HFF-Myc (cell line): ENCODE measurements around the gene FLOT2.

ENCODE experiments used
- DNase-seq: peaks from one replicate; pipeline ENCODE4 v3.0.0-alpha.2; 2011; ENCODE audit warnings: low read depth; ENCODE audit errors: extremely low read depth
- H3K4me3 ChIP-seq: replicated peaks from 2 replicates; pipeline ENCODE4 v1.5.1; 2011; ENCODE audit warnings: low read depth, mild to moderate bottlenecking, control low read depth, low read length
- TF ChIP-seq, protein P1 (sequence below): IDR thresholded peaks from 2 replicates; pipeline ENCODE4 v1.5.1; 2012; ENCODE audit warnings: mild to moderate bottlenecking, low read depth, low read length, control low read depth; ENCODE audit errors: missing control alignments

Gene FLOT2

DNA sequence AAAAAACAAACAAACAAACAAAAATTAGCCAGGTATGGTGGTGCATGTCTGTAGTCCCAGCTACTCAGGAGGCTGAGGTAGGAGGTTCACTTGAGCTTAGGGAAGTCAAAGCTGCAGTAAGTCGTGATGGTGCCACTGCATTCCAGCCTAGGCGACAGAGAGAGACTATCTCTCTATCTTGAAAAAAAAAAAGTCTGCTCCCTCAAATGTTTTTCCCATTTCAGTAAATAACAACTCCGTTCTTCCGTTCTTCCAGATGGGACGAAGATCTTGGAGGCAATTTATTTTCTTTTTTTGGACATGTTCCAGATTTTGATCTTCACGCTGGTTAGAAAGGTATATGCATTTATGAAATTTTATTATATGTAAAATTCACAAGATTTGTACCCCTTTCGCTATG lies 23.7 kb downstream of the FLOT2 start:
- TF ChIP-seq, protein P1, sequence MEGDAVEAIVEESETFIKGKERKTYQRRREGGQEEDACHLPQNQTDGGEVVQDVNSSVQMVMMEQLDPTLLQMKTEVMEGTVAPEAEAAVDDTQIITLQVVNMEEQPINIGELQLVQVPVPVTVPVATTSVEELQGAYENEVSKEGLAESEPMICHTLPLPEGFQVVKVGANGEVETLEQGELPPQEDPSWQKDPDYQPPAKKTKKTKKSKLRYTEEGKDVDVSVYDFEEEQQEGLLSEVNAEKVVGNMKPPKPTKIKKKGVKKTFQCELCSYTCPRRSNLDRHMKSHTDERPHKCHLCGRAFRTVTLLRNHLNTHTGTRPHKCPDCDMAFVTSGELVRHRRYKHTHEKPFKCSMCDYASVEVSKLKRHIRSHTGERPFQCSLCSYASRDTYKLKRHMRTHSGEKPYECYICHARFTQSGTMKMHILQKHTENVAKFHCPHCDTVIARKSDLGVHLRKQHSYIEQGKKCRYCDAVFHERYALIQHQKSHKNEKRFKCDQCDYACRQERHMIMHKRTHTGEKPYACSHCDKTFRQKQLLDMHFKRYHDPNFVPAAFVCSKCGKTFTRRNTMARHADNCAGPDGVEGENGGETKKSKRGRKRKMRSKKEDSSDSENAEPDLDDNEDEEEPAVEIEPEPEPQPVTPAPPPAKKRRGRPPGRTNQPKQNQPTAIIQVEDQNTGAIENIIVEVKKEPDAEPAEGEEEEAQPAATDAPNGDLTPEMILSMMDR: no peak
- DNase-seq: no peak
- no peak overlapping the region for H3K4me3 ChIP-seq

DNA sequence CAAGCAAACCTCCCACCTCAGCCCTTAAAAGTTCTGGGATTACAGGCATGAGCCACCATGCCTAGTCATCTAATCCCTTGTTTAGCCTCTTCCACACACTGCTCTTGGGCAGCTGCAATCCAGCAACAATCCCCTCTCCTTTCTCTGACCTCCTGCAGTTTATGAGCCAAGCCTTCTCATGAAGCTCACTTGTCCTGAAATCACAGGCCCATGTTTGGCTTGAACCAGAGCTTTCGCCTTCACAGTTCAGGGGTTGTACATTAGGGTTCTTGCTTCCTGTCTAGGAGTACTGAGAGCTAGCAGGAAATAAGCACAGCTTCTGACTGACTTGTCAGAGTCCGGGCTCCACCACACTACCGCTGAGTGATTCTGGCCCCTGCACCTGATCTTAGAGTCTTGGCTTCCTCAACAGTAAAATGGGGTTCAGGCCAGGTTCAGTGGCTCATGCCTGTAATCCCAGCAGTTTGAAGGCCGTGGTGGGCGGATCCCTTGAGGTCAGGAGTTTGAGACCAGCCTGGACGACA lies 26.4 kb downstream of the FLOT2 start:
- TF ChIP-seq, protein P1: no peak
- no peak for DNase-seq
- H3K4me3 ChIP-seq: no peak overlapping the region

DNA sequence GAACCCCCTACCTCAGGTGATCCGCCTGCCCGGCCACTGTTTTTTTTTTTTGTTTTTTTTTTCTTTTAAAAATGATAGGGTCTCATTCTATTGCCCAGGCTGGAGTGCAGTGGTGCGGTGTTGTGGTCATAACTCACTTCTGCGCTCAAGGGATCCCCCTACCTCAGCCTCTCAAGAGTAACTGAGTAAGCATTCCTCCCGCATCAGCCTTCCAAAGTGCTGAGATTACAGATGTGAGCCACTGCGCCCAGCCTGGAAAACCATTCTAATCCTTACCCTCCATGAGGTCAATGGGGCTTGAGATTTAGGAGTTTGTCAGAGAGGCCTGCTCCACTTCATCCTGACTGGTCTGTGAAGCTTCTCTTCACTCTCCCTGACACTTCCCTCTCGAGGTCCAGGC lies 30.3 kb downstream of the FLOT2 start:
- TF ChIP-seq, protein P1: no peak
- DNase-seq: no peak
- H3K4me3 ChIP-seq: no peak overlapping the region

DNA sequence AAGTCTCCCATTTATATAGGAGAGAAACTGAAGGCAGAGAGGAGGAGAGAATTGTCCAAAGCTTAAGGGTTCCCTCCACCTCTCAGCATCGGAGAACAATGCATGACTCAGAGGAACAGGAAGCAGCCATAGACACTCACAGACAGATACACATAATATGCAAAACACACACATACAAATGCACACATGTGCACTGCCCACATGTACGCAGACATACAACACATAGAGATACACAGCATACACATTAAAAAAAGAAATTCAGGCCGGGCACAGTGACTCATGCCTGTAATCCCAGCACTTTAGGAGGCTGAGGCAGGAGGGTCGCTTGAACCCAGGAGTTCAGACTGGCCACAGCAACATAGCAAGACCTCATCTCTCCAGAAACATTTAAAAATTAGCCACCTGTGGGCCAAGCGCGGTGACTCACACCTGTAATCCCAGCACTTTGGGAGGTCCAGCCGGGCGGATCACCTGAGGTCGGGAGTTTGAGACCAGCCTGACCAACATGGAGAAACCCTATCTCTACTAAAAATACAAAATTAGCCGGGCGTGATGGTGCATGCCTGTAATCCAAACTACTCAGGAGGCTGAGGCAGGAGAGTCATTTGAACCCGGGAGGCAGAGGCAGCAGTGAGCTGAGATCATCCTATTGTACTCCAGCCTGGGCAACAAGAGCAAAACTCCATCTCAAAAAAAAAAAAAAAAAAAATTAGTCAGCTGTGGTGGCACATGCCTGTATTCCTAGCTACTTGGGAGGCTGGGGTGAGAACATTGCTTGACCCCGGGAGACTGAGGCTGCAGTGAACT lies 31.4 kb downstream of the FLOT2 start:
- no peak overlapping the region for H3K4me3 ChIP-seq
- TF ChIP-seq, protein P1: no peak
- DNase-seq: no peak

DNA sequence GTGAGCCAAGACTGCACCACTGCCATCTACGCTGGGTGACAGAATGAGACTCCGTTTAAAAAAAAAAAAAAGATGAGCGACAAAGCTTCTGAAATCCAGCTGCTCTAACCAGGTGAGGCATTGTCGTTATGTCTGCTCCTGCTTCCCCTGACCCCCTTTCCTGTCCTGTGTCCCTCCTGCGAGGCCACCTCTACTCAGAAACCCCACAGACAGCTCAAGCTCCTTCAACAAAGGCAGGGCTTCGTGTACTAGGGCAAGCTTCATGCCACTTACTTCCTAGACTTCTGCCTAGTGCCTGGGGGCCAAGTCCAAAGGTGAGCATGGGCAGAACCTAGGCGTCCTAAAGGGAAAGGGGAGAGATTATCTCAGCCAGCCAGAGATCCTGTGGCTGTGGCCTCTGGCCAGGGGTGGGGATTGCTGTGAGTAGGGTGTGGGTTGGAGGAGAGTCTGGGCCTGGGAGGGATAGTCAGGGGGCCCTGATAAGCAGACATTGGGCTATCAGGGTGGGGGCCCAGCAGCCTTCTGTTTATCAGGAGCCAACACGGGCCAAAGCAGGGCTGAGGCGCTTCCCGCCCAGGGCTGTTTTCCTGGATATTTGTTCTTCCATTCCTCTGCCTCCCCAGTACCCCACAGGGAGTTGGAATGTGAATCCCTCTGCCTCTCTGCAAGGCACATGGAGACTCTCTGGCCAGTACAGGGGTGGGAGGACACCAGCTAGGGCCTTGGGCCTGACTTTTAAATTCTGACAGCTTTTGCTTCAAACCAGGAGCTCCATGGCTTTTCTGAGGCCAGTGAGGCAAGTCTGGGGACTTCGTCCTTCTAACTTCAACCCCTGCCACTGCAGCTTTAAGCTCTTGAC lies 32.3 kb downstream of the FLOT2 start:
- TF ChIP-seq, protein P1: no peak
- no peak overlapping the region for H3K4me3 ChIP-seq
- no peak for DNase-seq

DNA sequence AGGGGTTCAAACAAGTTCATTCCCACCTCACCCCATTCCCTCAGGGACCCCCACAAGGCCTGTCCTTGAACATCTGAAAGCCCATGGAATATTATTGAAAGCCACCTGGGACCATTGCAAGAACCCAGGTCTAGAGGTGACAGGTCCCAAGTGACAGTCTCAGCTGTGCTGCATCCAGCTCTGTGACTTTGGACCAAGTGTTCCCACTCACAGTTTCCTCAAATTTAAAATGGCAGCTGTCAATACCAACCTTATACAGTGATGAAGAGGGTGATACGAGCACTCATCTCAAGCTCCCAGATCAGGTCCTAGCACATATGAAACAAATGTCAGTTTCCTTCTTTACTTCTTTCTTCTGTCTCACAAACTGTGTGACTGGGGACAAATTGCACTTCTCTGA lies 33.6 kb downstream of the FLOT2 start:
- H3K4me3 ChIP-seq: no peak overlapping the region
- TF ChIP-seq, protein P1: no peak
- DNase-seq: no peak
